T-helper 1 cell treated with Interleukin-12 subunit alpha and Interleukin-12 subunit beta and Interleukin-4 antibody, amounts not matched to agents 30 ng/mL and 1 ng/mL, for 36 hours (primary cell): ENCODE results near the gene FRMD4A. TPM values are rescaled to one million over a fixed set of nuclear protein-coding genes. Genes with fewer than 3 reads are reported as not detected.
"Not testable (repeated sequence)": the region's sequence is repeated elsewhere in the genome, so short reads cannot be mapped to it uniquely, and the experiment has no call there.

Experiments
- intact Hi-C: fragments of 100-400 bp; cut with micrococcal nuclease; formaldehyde crosslinking; loops from one replicate; pipeline ENCODE4 v1.15.1; 2024
- total RNA-seq: library from RNA; stranded (reverse); gene quantifications from 2 replicates; pipeline ENCODE4 v1.2.3, GENCODE V29; 2022

The FRMD4A gene
- total RNA-seq, 1 donor from 2014 or later: 0.02 TPM

DNA sequence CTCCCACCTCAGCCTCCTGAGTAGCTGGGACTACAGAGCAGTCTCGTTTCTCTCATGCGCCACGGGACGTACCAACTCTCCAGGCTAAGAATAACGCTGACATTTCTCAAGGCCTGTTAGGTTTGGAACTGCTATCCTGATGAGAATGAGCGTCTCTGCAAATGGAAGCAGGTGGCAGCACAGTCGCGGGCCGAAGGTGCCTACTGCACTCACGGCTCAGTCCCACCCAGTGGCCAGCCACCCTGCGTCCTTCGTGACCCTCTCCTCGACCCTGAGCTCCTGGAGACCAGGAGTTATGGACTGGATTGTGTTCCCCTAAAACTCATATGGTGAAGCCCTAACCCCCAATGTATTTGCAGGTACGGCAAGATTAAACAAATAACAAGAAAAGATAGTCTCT, 469.8 kb downstream of the FRMD4A start:
- intact Hi-C loops: no loop called here

DNA sequence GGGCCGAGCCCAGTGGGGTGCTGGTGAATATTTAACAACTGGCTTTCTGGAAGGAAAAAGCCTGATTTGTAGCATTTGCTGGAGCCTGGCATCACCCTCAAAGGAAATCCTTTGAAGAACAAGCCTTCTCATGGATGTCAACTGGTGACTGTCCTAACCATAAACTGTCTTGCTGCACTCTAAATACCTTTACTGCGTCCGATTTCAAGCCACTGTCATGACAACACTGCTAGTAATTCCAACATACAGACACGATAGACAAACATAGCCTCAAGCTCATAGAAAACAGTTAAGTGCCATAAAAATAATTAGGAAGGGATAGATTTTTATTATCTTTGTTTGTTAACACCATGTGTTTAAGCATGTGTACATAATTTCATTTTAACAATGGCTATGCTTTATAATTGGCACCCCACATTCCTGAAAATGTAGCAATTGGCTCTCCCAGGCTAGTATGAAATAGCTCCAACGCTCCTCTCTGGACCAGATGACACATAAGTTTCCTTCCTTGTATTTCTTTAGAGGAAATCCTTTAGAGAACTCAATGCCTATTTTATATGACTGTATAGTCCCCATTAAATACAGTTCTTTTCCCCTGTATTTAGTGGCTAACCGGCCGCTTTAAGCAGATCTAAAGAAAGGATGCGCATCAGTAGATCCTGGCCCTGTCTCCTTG, 470.6 kb downstream of the FRMD4A start:
- intact Hi-C loops: no loop called here

DNA sequence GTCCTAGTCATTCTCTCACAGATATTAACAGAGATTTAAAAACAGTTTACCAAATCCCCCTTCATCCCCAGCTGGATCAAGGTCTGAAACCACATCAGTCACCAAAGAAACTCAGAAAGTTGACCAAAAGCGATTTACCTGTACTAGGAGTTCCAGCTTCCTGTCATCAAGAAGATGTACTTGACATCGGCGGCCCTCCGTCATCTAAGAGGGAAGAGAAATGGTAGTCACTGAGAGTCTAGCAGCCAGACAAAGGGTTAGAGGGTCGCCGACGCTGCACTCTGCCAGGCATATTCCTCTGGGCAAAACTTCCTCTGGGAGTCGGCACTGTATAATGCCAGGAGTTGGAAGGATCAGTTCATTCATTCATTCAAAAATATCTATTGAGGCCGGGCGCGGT, 472.0 kb downstream of the FRMD4A start:
- intact Hi-C loops: no loop called here

DNA sequence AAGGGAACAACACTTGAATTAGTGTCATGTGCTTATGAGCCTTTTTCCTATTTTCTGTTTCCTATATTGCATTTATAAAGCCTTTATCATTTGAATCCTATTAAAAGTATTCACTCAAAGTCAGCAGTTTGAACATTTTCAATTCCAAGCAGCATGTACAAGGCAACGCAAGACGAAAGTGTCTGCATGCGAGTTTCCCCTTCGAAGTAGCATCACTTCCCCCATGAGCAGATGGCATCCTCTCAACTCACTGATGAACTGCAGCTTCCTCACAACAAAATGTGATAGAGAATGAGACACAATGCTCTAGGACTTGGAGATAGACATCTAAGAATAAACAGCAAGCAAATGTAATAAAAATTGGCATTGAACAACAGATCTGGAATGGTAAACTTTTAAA, 473.3 kb downstream of the FRMD4A start:
- intact Hi-C loops: no loop called here

DNA sequence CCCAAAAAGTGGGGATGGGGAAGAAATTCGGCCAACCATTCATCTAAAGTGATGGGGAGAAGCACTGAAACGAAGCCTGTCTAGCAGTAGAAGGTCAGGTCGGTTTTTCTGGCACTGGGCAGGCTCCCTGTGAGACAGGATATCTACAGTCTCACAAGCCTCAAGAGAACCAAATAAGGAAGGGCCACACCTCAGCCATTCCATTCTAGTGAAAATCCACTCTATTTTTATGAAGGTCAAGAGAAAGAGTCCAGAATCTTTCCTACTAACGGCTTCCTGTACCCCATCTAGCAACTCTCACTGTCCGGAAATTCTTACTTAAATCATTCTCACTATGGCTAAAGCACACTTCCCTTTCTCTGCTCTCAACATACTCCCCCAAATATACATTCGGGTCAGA, 476.9 kb downstream of the FRMD4A start:
- intact Hi-C loops: no loop called here

DNA sequence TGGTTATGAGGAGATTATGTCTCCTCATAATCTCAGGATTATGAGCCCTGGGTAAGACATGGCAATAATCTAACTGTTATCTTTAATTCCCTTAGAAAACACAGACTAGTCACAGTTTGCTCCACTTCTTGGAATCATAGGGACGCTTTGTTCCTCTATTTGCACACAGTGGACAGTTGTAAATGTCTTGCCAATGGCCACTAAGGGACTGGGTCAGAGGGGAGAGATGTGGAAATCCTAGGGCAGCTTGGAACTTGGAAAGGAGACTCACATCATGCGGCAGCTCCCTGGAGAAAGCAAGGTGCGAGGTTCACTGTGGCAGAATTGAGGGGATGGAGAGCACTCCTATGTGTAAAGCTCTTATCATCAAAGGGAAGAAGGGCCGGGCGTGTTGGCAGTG, 477.9 kb downstream of the FRMD4A start:
- intact Hi-C loops: no loop called here

- intact Hi-C loops: no loop called here
Observed at GRCh38 chr10:13851906-13852305, 478.8 kb downstream of the FRMD4A start.

GRCh38 chr10:13848520-13849445, 481.9 kb downstream of the FRMD4A start:
- intact Hi-C loops: no loop called here

DNA sequence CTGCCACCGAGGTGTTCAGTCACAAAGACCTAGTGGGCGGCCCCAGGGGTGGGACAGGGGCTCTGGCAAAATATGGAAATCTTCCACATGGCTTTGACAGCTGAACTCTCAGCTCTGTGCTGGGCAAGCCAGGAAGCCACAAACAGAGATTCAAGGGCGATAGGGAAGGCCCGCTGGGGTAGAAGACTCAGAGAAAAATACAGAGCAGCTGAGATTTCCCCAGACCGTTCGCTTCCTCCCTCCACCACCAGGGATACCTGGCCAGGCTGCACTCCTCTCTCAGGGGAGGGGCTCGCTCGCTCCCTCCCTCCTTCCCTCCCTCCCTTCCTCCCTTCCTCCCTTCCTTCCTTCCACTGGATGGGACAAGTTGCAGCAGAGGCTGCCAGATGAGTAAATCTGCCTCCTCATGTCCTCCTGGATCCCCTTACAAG, 483.5 kb downstream of the FRMD4A start:
- intact Hi-C loops: no loop called here

DNA sequence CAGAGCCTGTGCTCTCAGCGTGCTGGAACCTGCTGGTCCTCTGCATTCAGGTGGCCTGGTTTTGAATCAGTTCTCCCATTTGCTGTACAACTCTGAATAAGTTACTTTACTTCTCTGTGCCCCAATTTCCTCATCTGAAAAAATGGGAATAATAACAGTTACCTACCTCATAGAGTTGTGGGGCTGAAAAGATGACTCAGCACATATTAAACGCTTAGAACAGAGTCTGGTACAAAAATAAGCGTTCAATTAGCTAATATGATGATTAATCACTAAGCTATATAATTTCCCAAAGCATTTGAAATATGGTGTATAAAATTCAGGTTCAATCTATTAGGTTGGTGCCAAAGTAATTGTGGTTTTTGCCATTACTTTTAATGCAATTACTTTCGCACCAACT, 484.8 kb downstream of the FRMD4A start:
- intact Hi-C loops: no loop called here

DNA sequence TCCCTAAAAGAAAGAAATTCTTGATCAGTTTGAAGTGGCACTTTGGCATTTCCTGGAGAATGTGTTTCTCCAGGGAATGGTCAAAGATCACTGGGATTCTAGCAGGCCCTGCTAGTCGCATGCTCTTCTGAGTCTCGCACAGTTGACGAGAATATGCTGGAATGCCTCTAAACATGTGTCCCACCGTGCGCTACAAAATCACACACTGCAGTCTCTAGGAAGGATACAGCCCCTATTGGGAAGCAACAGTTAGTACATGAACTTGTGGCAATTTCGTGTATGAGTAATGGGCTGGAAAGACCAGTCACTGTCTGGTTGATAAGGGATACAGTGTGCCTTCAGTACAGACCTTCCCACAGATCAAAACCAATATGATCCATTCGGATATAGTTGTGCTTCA, 486.1 kb downstream of the FRMD4A start:
- intact Hi-C loops: no loop called here

DNA sequence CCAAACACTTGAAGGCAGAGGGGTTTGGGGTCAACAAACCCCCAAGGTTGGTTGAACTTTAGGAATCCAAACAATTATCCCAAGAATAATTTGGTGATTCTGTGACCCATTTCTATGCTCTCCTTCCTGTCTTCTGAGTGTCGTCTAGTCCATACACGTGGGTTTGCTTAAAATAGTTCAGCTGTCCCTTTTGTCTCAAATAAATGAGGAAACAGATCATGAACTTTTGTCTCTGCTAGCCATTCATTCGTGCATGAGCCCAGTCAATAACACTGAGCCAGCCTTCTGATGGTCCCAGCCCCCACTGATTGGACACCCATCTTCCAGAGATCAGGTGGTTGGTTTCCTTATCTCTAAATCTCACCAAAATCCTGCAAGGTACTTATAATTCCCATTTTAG, 488.6 kb downstream of the FRMD4A start:
- intact Hi-C loops: no loop called here

DNA sequence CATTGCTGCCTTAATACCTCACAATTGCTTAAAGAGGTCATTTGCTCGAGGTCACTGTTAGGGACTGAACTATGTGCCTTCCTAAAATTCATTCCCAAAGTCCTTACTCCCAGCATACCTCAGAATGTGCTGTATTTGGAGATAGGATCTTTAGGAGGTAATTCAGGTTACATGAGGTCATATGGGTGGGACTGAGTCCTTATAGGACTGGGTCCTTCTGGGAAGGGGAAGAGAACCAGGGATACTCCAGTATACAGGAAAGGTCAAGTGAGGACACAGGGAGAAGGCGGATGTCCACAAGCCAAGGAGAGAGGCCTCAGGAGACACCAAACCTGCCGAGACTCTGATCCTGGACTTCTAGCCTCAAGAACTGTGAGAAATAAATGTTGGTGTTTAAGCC, 490.7 kb downstream of the FRMD4A start:
- intact Hi-C loops: no loop called here

DNA sequence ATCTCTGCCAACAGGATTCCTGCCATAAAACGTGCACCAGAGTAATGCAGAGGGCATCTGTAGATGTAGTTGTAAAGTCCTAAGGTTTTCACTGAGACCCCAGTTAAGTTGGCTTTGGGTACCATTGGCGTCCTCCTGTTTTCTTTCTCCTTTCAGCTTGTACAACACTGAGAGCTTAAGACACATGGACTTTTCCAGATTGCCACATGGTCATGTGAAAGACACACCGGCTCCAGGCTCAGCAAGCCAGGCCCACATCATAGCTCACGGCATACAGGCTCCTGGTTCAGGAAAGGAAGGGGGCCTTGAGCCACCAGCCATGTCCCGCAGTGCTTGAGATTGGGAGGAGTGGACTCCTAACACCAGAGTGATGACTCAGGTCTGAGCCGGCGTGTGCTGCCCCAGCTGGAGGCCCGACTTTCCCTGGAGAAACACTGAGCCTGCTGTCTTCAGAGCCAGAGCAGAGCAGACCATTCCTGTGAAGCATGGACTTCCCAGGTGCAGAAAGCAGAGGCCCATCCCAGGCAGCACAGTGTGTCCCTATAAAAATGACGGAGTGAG, 491.2 kb downstream of the FRMD4A start:
- intact Hi-C loops: no loop called here

DNA sequence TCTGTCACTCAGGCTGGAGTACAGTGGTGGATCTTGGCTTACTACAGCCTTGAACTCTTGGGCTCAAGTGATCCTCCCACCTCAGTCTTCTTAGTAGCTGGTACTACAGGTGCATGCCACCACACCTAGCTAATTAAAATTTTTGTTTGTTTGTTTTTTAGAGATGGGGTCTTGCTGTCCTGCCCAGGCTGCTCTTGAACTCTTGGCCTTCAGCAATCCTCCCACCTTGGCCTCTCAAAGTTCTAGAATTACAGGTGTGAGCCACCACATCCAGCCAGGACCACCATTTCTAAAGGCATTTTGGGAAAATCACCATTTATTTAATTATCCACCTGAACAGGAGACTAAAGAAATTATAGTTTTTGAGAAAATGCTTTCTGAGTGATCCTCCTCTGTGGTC, 491.7 kb downstream of the FRMD4A start:
- intact Hi-C loops: no loop called here

- intact Hi-C loops: no loop called here
Observed at GRCh38 chr10:13837966-13838365, 492.8 kb downstream of the FRMD4A start.

DNA sequence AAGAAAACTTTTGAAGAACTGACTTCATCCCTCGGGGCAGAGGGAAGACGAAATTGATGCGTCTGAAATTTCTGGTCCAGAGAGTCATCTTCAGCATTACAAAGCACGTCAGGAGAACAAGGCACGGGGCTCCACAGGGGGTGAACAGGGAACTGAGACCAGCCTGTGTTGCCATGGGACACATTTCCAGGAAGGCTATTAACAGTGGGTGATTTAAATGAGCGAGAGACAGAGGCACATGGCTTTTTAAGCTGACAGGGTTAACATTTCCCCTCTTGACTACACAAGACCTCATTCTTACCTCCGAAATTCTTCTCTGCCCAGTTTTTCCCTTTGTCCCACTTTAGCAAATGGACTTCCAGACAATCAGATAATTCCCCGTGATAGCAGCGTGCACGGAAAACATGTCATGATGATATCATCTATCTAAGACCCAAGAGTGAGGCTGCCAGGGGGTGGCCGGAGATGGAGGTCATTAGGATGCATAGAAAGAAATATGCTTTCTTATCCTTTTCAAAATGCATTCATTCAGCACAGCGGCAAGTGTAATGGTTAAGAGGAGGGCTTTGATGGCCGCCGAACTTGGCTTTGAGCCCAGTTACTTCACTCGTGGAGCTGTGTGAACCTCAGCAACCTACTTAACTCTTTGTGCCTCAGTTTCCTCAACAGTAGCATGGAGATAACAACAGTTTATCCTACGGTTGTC, 496.0 kb downstream of the FRMD4A start:
- intact Hi-C loops: no loop called here

GRCh38 chr10:13831711-13832141, 499.0 kb downstream of the FRMD4A start:
- intact Hi-C loops: no loop called here

DNA sequence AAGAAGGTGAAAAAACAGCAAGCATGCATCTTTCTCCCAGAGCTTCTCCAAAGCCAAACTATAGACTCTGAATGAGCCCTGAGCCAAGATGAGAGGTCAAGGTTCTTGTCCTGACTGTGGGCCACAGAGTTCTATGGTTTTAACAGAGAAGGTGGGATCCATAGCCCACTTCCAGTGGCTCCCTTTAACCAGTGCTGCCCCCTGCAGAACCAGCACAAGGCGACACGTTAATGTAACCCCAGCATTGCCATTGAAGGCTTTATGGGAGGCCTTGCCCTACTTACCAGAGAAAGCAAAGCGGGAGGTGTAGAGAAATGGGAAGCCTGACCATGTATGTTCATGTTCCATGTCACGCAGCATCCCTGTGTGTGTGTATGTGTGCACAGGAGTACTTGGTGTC, 500.3 kb downstream of the FRMD4A start:
- intact Hi-C loops: no loop called here

DNA sequence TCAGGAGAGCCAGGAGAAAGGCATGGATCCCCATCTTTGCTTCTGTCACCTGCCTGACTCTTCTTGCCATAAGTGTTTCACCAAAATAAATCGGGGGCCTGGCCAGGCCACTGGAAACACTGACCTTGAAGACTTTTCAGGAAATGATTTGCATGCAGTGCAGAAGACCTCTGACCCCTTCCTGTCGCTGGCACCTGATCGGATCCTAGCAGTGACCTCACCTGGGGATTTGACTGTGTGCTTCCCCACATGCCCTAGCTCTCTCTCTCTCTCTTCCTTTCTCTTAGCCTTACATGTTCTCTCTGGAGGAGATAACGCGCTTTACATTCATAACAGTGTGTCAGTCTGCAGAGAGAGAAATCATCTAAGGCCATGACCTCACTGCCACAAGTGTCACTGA, 500.9 kb downstream of the FRMD4A start:
- intact Hi-C loops: no loop called here

DNA sequence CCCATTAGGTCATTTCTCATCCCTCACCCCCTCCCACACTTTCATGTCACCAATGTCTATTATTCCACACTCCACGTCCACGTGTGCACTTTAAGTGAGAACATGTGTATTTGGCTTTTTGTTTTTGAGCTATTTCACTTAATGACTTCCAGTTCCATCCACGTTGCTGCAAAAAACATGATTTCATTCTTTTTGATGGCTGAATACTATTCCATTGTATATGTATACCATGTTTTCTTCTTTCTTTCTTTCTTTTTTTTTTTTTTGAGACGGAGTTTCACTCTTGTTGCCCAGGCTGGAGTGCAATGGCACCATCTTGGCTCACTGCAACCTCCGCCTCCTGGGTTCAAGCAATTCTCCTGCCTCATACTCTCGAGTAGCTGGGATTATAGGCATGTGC, 502.4 kb downstream of the FRMD4A start:
- intact Hi-C loops: not testable (repeated sequence)
